HepG2 (cell line): ENCODE results near the gene RTL5. TPM values are rescaled to one million over a fixed set of nuclear protein-coding genes. Genes with fewer than 3 reads are reported as not detected.

Experiments used
- ATAC-seq: fragments of 200-7000 bp; cut with Tn5 transposase; 3 replicates; pipeline ENCODE4 v1.9.1; 2020; ENCODE audit warnings: mild to moderate bottlenecking, moderate library complexity
- BruUV-seq: library from RNA; stranded (reverse); fragments of 400-500 nt; replicated peaks from 2 replicates; lab custom pipeline; 2021; lab: Mats Ljungman, UMichigan
- CTCF ChIA-PET: fragments of 300-600 bp; formaldehyde crosslinking; extraction: SDS; loops from one replicate; lab custom pipeline; 2021; ENCODE audit warnings: low total read pairs, inconsistent platforms, low intra/inter-chr PET ratio; lab: Yijun Ruan, JAX
- POLR2A ChIA-PET: fragments of 350-600 bp; sonication (Branson Sonifier 250); formaldehyde crosslinking; loops from one replicate; lab custom pipeline; 2020; ENCODE audit warnings: antibody characterized with exemption, inconsistent platforms; lab: Yijun Ruan, JAX
- DNase-seq: peaks from one replicate; pipeline ENCODE4 v3.0.0-alpha.2; 2015; ENCODE audit warnings: low spot score
- FAIRE-seq: peaks from 3 replicates; lab custom pipeline; 2011; peaks lifted over from hg19 to GRCh38; lab: Jason Lieb, UNC
- H2AFZ ChIP-seq: one replicate; pipeline ENCODE4 v1.6.1; 2011; ENCODE audit warnings: low read length, inconsistent platforms
- H3K27ac ChIP-seq: fragments of 300-600 bp; 3 replicates; pipeline ENCODE4 v1.8.0; 2011; ENCODE audit warnings: mixed run types, mild to moderate bottlenecking, mixed read lengths, low read length, inconsistent platforms; ENCODE audit not compliant: insufficient read depth; ENCODE audit errors: extremely low read length
- H3K27me3 ChIP-seq, 2 experiments: fragments of 200-600 bp in 1 of 2; 2 replicates in 1 of 2; 3 replicates in 1 of 2; pipeline versions ENCODE4 v1.6.0 to v1.8.0; 2011; ENCODE audit warnings: low read length in 2 of 2, mild to moderate bottlenecking in 2 of 2, moderate library complexity in 2 of 2, inconsistent platforms in 1 of 2; ENCODE audit not compliant: insufficient read depth in 2 of 2, control insufficient read depth in 1 of 2
- H3K36me3 ChIP-seq, 2 experiments: fragments of 200-600 bp in 1 of 2; replicated peaks in 1 of 2; 2 replicates in 1 of 2; 3 replicates in 1 of 2; pipeline versions ENCODE4 v1.5.1 to v1.8.0; 2011; ENCODE audit warnings: low read length in 2 of 2, inconsistent platforms in 1 of 2; ENCODE audit not compliant: insufficient read depth in 2 of 2, control insufficient read depth in 1 of 2
- H3K4me1 ChIP-seq: 2 replicates; pipeline ENCODE4 v1.5.1; 2012; ENCODE audit warnings: low read length, inconsistent platforms; ENCODE audit not compliant: insufficient read depth
- H3K4me2 ChIP-seq: 2 replicates; pipeline ENCODE4 v1.6.0; 2011; ENCODE audit warnings: low read depth, low read length, inconsistent platforms
- H3K4me3 ChIP-seq, 3 experiments: fragments of 200-600 bp in 1 of 3; sonication (generic), shearing (Covaris generic) in 1 of 3; replicated peaks in 1 of 3; 2 replicates each; pipeline ENCODE4 v1.5.1; 2011 to 2016; ENCODE audit warnings: low read length in 3 of 3, inconsistent platforms in 2 of 3, low read depth in 2 of 3, mild to moderate bottlenecking in 2 of 3, control low read depth in 1 of 3, mixed read lengths in 1 of 3; ENCODE audit not compliant: insufficient read depth in 1 of 3
- H3K79me2 ChIP-seq: one replicate; pipeline ENCODE4 v1.6.1; 2011; ENCODE audit warnings: low read length, inconsistent platforms; ENCODE audit not compliant: insufficient read depth
- H3K9ac ChIP-seq: 2 replicates; pipeline ENCODE4 v1.6.0; 2011; ENCODE audit warnings: mild to moderate bottlenecking, low read depth, low read length, inconsistent platforms; ENCODE audit not compliant: insufficient read depth
- H3K9me3 ChIP-seq: 2 replicates; pipeline ENCODE4 v1.5.1; 2012; ENCODE audit warnings: mild to moderate bottlenecking, low read length
- H4K20me1 ChIP-seq: 2 replicates; pipeline ENCODE4 v1.6.0; 2011; ENCODE audit warnings: inconsistent platforms, mild to moderate bottlenecking, low read length, moderate library complexity; ENCODE audit not compliant: insufficient read depth
- CBX2 ChIP-seq, 2 experiments: fragments of 200-600 bp in 1 of 2; sonication (generic); formaldehyde crosslinking in 1 of 2; IDR thresholded peaks; 2 replicates each; pipeline versions ENCODE4 v1.7.0 to v1.8.1; 2018 to 2022; ENCODE audit warnings: low read depth in 2 of 2, low read length in 1 of 2, mild to moderate bottlenecking in 1 of 2, missing genetic modification reagents in 1 of 2
- MXD3 ChIP-seq: IDR thresholded peaks from 2 replicates; pipeline ENCODE4 v1.6.1; 2016; ENCODE audit warnings: mild to moderate bottlenecking, missing biosample characterization, missing genetic modification reagents
- NFYC ChIP-seq: IDR thresholded peaks from 2 replicates; pipeline ENCODE4 v1.6.1; 2016; ENCODE audit warnings: missing genetic modification reagents, missing compliant biosample characterization
- PLSCR1 ChIP-seq: sonication (generic); formaldehyde crosslinking; IDR thresholded peaks from 2 replicates; pipeline ENCODE4 v1.5.0; 2020; ENCODE audit warnings: missing genetic modification reagents, mild to moderate bottlenecking, borderline replicate concordance
- RCOR2 ChIP-seq: IDR thresholded peaks from 2 replicates; pipeline ENCODE4 v1.6.1; 2016; ENCODE audit warnings: missing biosample characterization, missing genetic modification reagents
- RFX5 ChIP-seq: IDR thresholded peaks from 2 replicates; pipeline ENCODE4 v1.6.1; 2011; ENCODE audit warnings: low read depth, low read length, improper control_type of control experiment
- TBP ChIP-seq: sonication (generic); formaldehyde crosslinking; IDR thresholded peaks from 2 replicates; pipeline ENCODE4 v1.5.0; 2020; ENCODE audit warnings: missing genetic modification reagents
- TOE1 ChIP-seq: sonication (generic); formaldehyde crosslinking; IDR thresholded peaks from 2 replicates; pipeline ENCODE4 v1.4.0; 2020; ENCODE audit warnings: mild to moderate bottlenecking, missing genetic modification reagents
- ZBTB43 ChIP-seq: sonication (generic); formaldehyde crosslinking; conservative IDR thresholded peaks from 2 replicates; pipeline ENCODE4 v1.4.0; 2020; ENCODE audit warnings: missing genetic modification reagents
- ZNF12 ChIP-seq: sonication (generic); formaldehyde crosslinking; IDR thresholded peaks from 2 replicates; pipeline ENCODE4 v1.5.0; 2020; ENCODE audit warnings: missing genetic modification reagents
- ZNF629 ChIP-seq: sonication (generic); formaldehyde crosslinking; conservative IDR thresholded peaks from 2 replicates; pipeline ENCODE4 v1.5.0; 2020; ENCODE audit warnings: missing genetic modification reagents
- ZNF687 ChIP-seq: sonication (generic); formaldehyde crosslinking; IDR thresholded peaks from 2 replicates; pipeline ENCODE4 v1.5.1; 2020; ENCODE audit warnings: mild to moderate bottlenecking, missing genetic modification reagents, moderate library complexity
- ZNF740 ChIP-seq: sonication (generic); formaldehyde crosslinking; IDR thresholded peaks from 2 replicates; pipeline ENCODE4 v1.4.0; 2020; ENCODE audit warnings: missing genetic modification reagents
- ZNF782 ChIP-seq: sonication (generic); formaldehyde crosslinking; IDR thresholded peaks from 2 replicates; pipeline ENCODE4 v1.4.0; 2020; ENCODE audit warnings: missing genetic modification reagents, mild to moderate bottlenecking, borderline replicate concordance
- WGBS: methylation state at CpG from one replicate; pipeline ENCODE4 v1.1.6; 2017; ENCODE audit warnings: low lambda C conversion rate; 5-methylcytosine and 5-hydroxymethylcytosine counted together
- in situ Hi-C: cut with HindIII; loops from 2 replicates; pipeline ENCODE4 v1.10.0; 2017; ENCODE audit warnings: low pct_unique_long_range_greater_than_20kb; ENCODE audit not compliant: extremely low pct_ligation_motif_present
- intact Hi-C: fragments of 100-400 bp; cut with micrococcal nuclease; formaldehyde crosslinking; loops from one replicate; pipeline ENCODE4 v1.10.0; 2022; ENCODE audit not compliant: unreplicated experiment
- polyA plus RNA-seq, 8 experiments: library from polyadenylated mRNA; depleted of rRNA in 3 of 8; stranded (reverse) in 7 of 8; unstranded in 1 of 8; fragments of >200 nt; fragmentation: Illumina TruSeq in 4 of 8; extraction: Trizol in 4 of 8; gene quantifications; 2 replicates each; pipeline versions ENCODE4 v1.2.1 to v1.2.3, GENCODE V29; 2011 to 2016; ENCODE audit warnings: low read depth in 4 of 8, missing spikeins in 1 of 8, mixed read lengths in 1 of 8; ENCODE audit not compliant: insufficient read depth in 1 of 8
- total RNA-seq, 5 experiments: library from RNA; depleted of rRNA; stranded (reverse); fragments of >200 nt; fragmentation: Illumina TruSeq; extraction: Trizol; gene quantifications; 2 replicates each; pipeline ENCODE4 v1.2.3, GENCODE V29; 2016; ENCODE audit warnings: low read depth in 1 of 5

The RTL5 gene
- total and polyA plus RNA-seq, 2 of the 13 experiments (the other 11 are each of a cell fraction or from before 2014, with no cell fraction given): not detected

GRCh38 chrX:72101597-72102037 lies 30.1 kb downstream of the RTL5 start:
- TF ChIP-seq ZNF740 (CRISPR knock-in tag) (no peak), ZNF782 (no peak), TOE1 (CRISPR knock-in tag) (no peak), TBP (CRISPR knock-in tag) (no peak), ZNF12 (CRISPR knock-in tag) (no peak), ZBTB43 (CRISPR knock-in tag) (no peak), ZNF687 (no peak), NFYC (CRISPR knock-in tag) (no peak), RFX5 (no peak), PLSCR1 (CRISPR knock-in tag) (no peak), CBX2 (IDR thresholded peaks at IDR 0.05; ENCODE audit: low read depth, low read length) (no peak), CBX2 (CRISPR knock-in tag; IDR thresholded peaks at IDR 0.05; ENCODE audit: low read depth) (no peak), RCOR2 (no peak), ZNF629 (CRISPR knock-in tag) (no peak), MXD3 (CRISPR knock-in tag) (no peak)
- intact Hi-C loops: no loop called here
- Histone ChIP-seq H3K4me1 (no peaks in the 10 kb centered on the region), H3K9me3 (no peaks in the 10 kb centered on the region), H3K9ac (no peak overlapping the region), H2AFZ (no peak overlapping the region), H3K36me3 (no peaks in the 10 kb centered on the region), H3K4me2 (no peak overlapping the region), H3K27me3 (no peaks in the 10 kb centered on the region), H3K27ac (no peak overlapping the region), H4K20me1 (no peaks in the 10 kb centered on the region), H3K4me3 (no peak overlapping the region), H3K79me2 (no peaks in the 10 kb centered on the region)
- DNase-seq (no peak), ATAC-seq (no peak), FAIRE-seq (no peak)
- ChIA-PET POLR2A (no interaction called here), CTCF (no interaction called here)
- no TSS peak for BruUV-seq
- WGBS: no CpG with 5 or more reads among the region's 4 CpGs
- in situ Hi-C loops: no loop called here
